ENCODE measurements around the gene PSMD8.
A peak's percentile ranks its signal among the peaks of the same experiment; 100 is the strongest.

Gene PSMD8

GRCh38 chr19:38389101-38389925, 14.9 kb downstream of the PSMD8 start:
- DNase-seq, result peak in 1 of 2 donors; percentile 73
- Histone ChIP-seq H3K4me1 (peaks cover 5 to 45% (median 34%) of the 10 kb centered on the region in 4 donors), H3K9me3 (no peaks in the 10 kb centered on the region), H3K27ac (peak overlapping the region; percentile 84 to 86), H3K36me3 (peaks cover 0 to 20% (median 2%) of the 10 kb centered on the region in 3 donors), H3K27me3 (peaks cover 0 to under 1% of the 10 kb centered on the region in 2 donors), H3K4me3 (peak overlapping the region; percentile 54 to 73)
- intact Hi-C loops (cut with DNase I; ENCODE audit: low total_unique reads), result loop anchor here (2.0 to 5.0 kb wide), 2 partner anchors 13 to 142 kb away; partner anchors contain the start of gene FAM98C
- no peak for TF ChIP-seq CTCF (IDR thresholded peaks at IDR 0.05)

- intact Hi-C loops (cut with DNase I; ENCODE audit: low total_unique reads), result loop anchor here (2.0 to 5.0 kb wide), 2 partner anchors 13 to 143 kb away; partner anchors contain the start of gene FAM98C
- H3K27ac ChIP-seq, result peak overlapping the region; percentile 84 to 86
- peaks cover 0 to 10% of the 10 kb centered on the region in 2 donors for H3K27me3 ChIP-seq
- DNase-seq, result no peak
- H3K4me1 ChIP-seq, result peaks cover 5 to 51% (median 34%) of the 10 kb centered on the region in 4 donors
- H3K36me3 ChIP-seq, result peaks cover 0 to 10% (median 0%) of the 10 kb centered on the region in 3 donors
- peak overlapping the region in 1 of 2 donors; percentile 73 for H3K4me3 ChIP-seq
- H3K9me3 ChIP-seq, result no peaks in the 10 kb centered on the region
- TF ChIP-seq CTCF (IDR thresholded peaks at IDR 0.05), result no peak
Observed at GRCh38 chr19:38389957-38390924, 15.9 kb downstream of the PSMD8 start.

GRCh38 chr19:38391911-38392464, 17.6 kb downstream of the PSMD8 start:
- TF ChIP-seq CTCF (IDR thresholded peaks at IDR 0.05), result no peak
- Histone ChIP-seq H3K27ac (no peak overlapping the region), H3K4me3 (no peak overlapping the region), H3K27me3 (peaks cover 0 to 20% of the 10 kb centered on the region in 2 donors), H3K9me3 (no peaks in the 10 kb centered on the region), H3K36me3 (no peaks in the 10 kb centered on the region), H3K4me1 (peaks cover 5 to 38% (median 25%) of the 10 kb centered on the region in 4 donors)
- intact Hi-C loops (cut with DNase I; ENCODE audit: low total_unique reads), result no loop called here
- DNase-seq, result no peak

GRCh38 chr19:38392707-38393308, 18.4 kb downstream of the PSMD8 start:
- TF ChIP-seq CTCF (IDR thresholded peaks at IDR 0.05), result no peak
- intact Hi-C loops (cut with DNase I; ENCODE audit: low total_unique reads), result no loop called here
- Histone ChIP-seq H3K4me3 (no peak overlapping the region), H3K27ac (no peak overlapping the region), H3K36me3 (no peaks in the 10 kb centered on the region), H3K27me3 (peaks cover 0 to 26% of the 10 kb centered on the region in 2 donors), H3K4me1 (peaks cover 5 to 29% (median 19%) of the 10 kb centered on the region in 4 donors), H3K9me3 (no peaks in the 10 kb centered on the region)
- DNase-seq, result no peak

GRCh38 chr19:38394488-38394887, 20.1 kb downstream of the PSMD8 start:
- no peaks in the 10 kb centered on the region for H3K36me3 ChIP-seq
- H3K9me3 ChIP-seq, result no peaks in the 10 kb centered on the region
- peaks cover 0 to 42% of the 10 kb centered on the region in 2 donors for H3K27me3 ChIP-seq
- intact Hi-C loops (cut with DNase I; ENCODE audit: low total_unique reads), result no loop called here
- H3K27ac ChIP-seq, result no peak overlapping the region
- no peak for DNase-seq
- H3K4me1 ChIP-seq, result peaks cover 0 to 13% (median 4%) of the 10 kb centered on the region in 4 donors
- H3K4me3 ChIP-seq, result no peak overlapping the region
- no peak for TF ChIP-seq CTCF (IDR thresholded peaks at IDR 0.05)

Data from tibial artery (tissue), 4 donors.